Ovary (tissue), 3 donors: Measurements from ENCODE around the gene BRPF1.

Source experiments
- POLR2A ChIP-seq: fragments of 450-650 bp; IDR thresholded peaks from one replicate; pipeline ENCODE4 v1.6.1; 2017; ENCODE audit warnings: antibody characterized with exemption, mild to moderate bottlenecking, moderate library complexity
- TF ChIP-seq, protein P1 (sequence below), 3 donors: fragments of 450-650 bp in 2 of 3; fragments of 200-600 bp in 1 of 3; IDR thresholded peaks; one replicate each; pipeline versions ENCODE4 v1.5.1 to v1.8.0; 2016 to 2022; ENCODE audit warnings: antibody characterized with exemption in 3 of 3, mild to moderate bottlenecking in 1 of 3
- donor health status: DM: no; HTN: no; CAD: no.

DNA sequence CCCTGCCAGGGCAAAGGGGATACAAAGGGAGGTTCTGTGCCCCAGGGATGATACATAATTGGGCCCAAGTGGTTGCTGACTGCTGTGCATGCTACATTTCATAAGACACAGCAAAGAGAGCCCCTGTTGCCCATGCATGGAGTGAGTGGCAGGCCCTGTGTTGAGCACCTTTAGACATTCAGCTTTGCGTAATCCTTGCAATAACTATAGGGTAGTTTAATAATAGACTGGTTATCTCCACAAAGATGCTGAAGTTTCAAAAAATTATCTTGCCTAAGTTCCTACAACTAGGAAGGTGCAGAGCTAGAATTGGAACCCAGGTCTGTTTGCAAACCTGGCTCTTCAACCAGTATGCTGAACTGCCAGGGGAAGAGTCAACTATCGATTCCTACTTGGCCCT is 16.5 kb downstream of the BRPF1 start:
- no peak for TF ChIP-seq POLR2A
- TF ChIP-seq, protein P1, sequence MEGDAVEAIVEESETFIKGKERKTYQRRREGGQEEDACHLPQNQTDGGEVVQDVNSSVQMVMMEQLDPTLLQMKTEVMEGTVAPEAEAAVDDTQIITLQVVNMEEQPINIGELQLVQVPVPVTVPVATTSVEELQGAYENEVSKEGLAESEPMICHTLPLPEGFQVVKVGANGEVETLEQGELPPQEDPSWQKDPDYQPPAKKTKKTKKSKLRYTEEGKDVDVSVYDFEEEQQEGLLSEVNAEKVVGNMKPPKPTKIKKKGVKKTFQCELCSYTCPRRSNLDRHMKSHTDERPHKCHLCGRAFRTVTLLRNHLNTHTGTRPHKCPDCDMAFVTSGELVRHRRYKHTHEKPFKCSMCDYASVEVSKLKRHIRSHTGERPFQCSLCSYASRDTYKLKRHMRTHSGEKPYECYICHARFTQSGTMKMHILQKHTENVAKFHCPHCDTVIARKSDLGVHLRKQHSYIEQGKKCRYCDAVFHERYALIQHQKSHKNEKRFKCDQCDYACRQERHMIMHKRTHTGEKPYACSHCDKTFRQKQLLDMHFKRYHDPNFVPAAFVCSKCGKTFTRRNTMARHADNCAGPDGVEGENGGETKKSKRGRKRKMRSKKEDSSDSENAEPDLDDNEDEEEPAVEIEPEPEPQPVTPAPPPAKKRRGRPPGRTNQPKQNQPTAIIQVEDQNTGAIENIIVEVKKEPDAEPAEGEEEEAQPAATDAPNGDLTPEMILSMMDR (IDR thresholded peaks at IDR 0.05) = no peak
